HG02981 (cell line): ENCODE results near the gene KRT84.

Experiments used
- ATAC-seq: cut with Tn5 transposase; IDR thresholded peaks from one replicate; pipeline ENCODE4 v1.9.1; 2021; ENCODE audit warnings: mild to moderate bottlenecking, moderate library complexity; ENCODE audit not compliant: unreplicated experiment

Gene KRT84

DNA sequence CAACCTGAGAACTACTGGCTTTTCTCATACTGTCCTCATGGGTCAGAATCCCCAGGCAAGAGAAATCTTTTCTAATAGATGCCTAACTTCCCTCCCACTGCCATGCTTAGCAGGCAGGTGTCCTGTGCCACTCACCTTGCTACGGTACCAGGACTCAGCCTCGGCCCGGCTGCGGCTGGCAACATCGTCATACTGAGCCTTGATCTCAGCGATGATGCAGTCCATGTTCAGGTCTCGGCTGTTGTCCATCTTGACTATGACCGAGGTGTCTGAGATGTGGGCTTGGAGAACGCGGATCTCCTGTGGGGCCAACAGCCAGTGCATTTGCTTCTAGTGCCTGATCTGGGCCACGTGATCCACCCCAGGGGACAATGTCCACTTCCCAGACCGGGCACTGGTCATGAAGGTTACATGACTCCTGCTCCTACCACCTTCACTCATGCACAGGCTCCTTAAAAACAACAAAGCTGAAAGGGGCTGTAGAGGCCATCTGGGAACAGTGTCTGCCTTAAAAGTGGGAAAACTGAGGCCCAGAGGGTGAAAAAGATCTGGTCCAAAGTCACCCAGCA is 22.3 kb downstream of the KRT84 start:
- ATAC-seq = no peak

DNA sequence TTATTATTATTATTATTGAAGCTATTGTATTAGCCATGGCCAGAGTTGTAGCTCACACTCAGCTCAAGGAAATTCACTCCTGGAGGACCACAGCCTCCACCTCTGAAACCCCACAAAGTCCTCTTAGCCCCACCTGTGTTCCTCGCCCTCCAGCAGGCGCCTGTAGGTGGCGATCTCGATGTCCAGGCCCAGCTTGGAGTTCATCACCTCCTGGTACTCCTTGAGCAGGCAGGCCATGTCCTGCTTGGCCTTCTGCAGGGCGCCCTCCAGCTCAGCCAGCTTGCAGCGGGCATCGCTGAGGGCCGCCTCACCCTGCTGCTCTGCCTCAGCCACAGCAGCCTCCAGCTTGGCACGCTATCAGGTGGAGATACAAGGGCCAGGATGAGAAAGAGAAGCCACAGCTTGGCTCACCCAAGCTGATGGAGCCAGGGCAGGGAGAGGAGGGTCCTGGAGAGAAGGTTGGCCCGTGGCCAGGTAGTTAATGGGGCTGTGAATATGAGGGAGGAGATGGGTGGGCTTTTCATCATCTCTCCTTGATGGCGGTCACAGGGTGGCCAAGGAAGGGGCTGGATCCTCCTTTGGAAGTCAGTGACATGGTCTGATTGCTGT is 23.2 kb downstream of the KRT84 start:
- no peak for ATAC-seq

DNA sequence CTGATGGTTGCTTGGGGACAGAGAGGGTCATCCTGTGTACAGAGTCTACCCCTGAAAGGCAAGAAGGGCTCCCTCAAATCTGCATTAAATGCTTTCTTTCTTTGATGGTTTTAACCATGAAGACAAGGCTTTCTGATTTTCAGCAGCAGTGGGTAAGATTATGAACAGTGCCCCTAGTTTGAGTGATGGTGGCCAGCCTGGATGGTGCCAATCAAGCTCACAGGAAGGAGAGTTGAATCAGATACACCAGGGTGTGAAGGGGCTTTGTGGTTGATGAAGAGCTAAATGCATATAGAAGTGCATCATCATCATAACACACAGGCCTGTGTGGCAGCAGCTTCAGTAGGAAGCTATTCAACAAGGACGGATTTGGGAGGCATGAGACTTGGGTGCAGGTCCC is 23.9 kb downstream of the KRT84 start:
- no peak for ATAC-seq

DNA sequence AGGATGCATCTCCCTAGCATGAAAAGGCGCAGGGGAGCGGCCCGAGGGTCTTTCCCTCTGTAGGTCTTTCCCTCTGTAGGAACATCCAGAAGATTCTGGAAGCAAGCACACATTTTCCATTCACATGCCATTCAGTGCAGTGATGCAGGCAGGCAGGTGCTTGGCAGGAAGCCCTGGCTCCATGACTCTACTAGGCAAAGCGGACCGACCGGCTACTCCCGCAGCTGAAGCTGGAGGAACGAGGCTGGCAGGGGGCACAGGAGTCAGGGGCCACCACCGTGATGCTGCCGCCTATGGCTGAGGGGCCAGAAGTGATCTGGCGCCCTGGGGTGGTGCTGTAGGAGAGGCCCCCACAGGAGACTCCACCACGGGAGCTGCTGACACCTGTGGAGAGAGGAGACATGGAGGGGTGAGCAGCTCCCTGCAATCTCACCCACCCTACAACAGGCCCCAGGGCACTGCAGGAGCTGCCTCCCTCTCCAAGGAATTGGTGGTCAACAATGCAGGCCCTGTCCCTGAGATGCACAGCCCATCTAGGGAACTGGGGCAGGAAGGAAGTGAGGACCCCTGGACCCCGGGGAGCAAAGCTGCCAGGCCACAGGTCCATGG is 24.7 kb downstream of the KRT84 start:
- no peak for ATAC-seq

DNA sequence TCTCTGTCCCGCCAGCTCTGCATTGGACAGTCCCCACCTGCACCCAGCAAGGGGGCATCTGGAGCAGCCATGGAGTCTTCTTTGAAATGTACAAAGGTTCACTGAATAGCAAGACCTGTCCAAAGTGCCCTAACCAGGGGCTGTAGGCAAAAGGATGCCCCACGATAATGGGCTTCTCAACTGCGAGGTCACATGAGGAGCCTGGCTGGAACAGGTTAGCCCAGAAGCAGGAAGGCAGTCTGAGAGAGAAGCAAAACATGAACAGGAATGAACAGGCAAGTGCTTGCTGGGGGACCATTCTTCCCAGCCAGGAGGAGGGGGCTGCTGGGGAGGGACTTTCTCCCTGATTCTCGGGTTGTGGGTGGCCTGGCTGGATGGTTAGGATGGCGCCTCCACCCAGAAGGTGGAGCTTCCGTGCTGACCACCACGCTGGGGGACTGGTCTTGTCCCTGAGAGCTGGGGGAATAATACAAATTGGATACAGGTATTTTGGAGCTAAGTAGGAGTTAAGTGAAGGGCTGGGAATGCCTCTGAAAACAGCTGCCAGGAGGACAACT is 25.3 kb downstream of the KRT84 start:
- ATAC-seq = no peak

DNA sequence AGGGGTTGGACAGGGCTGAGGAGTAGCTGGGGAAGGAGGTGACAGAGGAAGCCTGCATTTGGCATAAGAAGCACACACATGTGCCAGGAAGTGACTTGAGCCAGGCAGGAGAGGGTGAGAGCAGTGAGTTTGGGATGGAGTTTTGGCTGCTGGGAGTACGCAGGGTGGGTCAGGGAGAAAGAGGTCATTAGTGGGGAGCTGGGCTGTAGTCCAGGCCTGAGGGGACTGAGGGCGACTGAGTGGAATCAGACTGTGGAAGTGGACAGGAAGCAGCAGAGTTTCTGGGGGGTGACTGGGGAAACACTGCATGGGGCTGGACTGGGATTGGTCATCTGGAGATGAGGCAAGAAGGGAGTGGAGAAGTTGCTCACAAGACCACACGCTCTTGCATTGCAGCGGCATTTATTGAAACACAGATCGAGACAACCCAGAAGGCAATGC is 25.8 kb downstream of the KRT84 start:
- no peak for ATAC-seq

DNA sequence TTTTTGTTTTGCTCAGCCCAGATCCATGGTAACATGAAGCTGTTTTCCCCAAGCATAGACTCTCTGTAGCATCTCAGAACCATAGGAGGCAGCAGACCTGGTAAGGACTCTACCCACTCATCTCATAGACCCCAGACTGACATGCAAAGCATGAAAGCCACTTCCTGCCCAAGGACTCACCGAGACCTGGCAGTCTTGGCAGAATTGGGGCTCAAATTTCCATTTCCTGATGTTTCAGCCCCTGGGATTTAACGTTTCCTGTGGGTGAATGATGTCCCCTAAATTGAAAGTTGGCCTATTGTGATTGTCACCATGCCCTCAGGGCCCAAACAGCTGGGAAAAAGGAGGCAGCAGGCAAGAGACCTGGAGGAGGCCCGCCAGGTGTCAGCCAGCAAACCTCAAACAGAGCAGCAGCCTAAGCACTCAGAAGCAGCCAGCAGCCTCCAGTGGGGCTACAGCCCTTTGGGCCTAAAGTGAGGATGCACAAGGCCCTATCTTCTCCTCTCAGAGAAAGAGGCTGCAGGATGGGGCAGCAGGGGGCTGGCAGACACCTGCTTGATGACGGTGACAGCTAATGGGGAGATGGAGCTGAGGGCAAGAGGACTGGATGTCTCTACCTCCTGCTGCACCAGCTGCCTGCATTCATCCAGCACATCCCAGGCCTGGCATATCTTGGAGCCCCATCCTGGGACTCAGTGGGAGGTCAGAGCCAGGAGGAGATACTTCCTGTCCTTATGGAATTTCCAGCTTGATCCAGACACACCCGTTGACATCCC is 26.7 kb downstream of the KRT84 start:
- peak; percentile 96 for ATAC-seq

DNA sequence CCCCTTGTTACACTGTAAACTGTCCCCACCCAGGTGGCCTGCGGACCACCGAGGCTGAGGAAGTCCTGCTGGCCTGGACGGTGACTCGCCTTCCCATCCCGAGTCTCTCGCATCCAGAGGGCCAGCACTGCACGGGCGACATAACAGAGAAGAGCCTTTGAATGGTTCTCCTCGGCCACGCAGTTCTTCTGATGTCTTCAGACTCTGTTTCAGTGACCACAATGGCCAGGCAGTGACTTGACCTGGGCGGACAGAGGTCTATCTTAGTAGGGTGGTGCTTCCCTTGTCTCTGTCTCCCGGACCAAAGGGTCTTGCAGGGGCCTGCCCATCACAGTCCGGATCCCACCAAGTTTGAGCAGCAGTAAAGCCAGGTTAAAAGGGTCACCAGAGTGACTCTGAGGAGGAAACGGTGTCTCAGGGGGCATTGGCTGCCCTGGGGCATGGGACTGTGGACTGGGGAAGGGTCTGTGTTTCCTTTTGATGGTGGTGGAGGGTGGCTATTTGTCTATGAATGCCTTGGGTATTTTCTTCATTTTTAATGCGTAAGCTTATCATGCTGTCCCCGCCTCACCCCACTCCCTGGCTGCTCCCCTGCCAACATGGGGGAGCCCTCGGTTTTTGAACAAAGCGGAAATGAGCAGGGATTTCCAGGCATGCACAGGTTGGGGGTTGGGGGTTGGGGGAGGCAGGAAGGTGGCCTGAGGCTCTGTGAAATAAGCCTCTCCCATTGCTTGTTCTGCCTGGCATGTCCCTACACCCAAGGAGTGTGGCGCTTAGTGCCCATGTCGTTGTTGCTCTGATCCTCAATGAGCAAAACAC is 28.5 kb downstream of the KRT84 start:
- ATAC-seq = no peak

DNA sequence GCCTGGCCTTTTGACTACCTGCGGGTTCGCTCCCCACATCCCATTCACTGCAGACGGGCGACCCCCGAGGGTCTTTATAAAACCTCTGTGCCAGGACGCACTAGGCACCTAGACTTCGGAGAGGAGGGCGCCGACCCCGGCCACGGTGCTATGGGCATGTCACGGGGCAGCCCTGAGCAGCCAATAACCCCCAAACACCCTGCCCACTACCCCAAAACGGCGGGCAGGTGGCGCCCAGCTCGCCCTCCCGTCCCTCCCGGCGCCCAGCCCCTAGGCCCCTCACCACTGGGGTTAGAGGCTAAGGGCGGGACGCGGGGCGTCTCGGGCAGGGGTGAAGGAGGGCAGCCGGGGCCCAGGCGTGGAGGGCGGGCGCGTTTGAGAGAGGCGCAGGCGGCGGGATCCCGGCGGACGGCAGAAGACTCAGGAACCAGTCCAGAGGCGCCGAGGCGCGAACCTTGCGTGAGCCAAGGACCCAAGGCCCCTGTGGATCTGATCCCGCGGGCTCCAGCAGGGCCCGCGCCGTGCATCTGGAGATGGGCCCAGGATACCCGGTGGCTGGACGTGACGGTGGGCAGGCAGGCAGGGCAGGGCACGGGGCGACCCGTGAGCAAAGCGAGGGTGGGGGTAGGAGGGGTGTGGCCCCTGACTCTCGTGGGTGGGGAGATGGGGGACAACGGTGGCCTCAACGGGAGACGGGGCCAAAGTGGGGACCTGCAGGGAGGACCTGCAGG is 29.3 kb downstream of the KRT84 start:
- ATAC-seq = no peak

DNA sequence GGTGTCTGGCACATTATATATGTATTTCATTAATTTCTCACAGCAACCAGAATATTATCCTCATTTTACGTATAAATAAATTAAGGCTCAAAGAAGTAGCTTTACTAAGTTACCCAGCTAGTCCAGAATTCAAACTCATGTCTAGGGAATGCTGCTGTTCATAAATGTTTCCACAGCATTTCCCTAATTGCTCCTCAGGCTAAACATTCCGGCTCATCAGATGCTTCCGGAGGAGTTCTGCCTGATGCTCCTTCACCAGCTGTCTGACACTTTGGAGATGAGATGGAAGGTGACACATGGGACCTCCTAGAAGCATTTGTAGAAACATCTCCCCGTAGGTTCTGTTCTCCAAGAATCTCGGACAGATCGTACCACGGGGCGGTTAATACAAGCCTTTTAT is 30.3 kb downstream of the KRT84 start:
- ATAC-seq = no peak

DNA sequence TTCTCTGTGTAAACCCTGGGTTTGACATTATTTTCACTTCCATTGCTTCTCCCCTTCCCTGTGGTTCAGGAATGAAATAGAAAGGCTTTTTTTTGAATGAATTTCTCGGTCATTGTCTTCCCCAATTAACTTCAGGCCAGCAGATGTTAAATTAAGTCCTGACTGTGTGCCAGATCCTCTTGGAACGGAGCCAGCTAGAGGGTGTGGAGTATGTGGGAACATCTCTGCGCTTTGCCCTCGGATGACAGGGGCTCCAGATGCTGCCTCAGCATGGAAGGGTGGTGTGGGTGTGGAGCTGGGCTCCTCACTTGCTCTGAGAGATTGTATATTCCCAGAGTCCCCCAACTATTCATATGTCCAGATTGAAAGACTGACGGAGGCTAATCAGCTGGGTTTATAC is 31.3 kb downstream of the KRT84 start:
- no peak for ATAC-seq

DNA sequence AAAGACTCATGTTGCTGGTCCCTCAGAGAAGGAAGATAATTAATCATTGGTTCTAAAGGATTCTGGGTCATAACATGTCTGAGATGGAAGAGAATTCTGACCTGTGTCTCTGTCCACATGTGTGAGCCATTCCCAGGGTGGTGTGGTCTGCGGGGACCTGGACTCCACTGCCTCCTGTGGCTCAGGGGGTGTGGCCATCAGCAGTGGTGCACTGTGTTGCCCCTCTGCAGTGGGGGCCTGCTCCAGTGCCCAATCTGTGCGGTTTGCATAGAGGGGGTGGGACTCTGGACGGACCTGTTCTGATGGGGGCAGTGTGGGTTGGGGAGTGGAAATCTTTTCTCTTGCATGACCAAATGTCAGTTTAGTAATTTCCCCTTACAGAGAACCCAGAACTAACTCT is 31.7 kb downstream of the KRT84 start:
- no peak for ATAC-seq

DNA sequence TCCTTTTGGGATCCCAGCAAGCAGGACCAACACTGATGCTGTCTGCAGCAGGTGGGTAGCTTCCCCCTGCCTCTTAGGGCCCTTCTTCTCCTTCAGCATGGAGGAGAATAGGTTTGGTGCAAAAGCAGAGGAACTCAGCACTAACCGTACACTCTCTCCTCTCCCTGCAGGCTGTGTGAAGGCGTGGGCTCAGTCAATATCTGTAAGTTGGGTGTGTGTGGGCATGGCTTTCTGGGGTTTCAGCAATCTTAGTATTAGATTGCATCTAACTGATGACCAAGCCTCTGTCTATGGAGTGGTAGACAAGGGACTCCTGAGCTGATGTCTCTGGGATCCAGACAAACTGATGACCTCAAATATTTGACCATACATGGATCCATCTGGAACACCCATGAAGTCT is 32.5 kb downstream of the KRT84 start:
- no peak for ATAC-seq

DNA sequence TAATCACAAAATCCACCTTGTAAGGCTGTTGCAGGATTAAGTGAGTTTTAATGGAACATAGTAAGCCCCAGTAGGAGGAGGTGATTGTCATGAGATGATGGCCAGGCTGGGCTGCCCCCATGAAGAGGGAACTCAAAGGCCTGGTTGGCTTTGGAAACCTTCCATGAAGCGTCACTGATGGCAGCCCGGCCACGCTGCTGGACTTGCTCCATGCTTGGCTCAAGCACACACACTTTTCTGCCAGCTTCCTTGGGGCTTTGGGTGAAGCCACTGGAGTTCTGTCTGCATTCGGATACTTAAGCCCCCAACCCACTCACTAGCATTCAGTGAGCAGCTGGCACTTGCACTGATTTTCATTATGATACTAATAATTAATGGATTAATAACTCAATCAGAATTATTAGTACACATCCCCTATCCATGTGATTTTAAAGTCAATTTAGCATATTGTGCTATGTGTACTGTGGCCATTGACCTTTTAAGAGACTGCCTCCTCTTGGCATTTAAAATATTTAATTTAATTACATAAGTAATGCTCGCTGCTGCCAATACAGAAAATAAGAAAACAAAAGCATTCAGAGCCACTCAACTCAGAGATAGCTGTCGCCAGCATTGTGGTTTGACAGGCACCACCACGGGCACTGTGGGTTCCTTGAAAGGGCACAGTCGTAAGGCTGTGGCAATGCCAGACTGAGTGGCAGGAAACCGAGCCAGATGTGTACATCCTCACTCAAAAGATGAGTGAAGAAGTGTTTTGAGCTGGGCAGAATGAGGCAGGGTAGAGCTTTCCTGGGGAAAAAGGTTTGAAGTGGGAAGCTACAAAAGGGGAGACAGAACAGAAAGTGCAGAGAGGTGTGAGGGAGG is 34.0 kb downstream of the KRT84 start:
- no peak for ATAC-seq

DNA sequence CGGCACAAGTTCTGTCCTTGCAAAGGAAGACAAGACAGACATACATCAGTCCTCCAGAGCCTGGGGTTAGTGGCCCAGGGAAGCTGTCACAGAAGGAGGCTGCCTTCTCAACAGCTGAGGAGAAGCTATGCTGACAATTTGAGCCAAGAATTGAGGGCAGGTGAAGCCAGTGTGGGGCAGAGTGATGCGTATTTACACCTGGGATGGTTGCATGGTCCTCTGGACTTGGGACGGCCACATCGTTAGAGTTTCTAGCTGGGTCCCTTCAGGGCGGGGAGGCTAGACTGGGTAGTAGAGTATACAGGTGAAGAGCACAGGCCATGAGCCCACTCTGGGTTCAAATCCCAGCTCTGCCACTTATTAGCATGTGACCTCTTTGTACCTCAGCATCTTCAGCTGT is 34.7 kb downstream of the KRT84 start:
- no peak for ATAC-seq

DNA sequence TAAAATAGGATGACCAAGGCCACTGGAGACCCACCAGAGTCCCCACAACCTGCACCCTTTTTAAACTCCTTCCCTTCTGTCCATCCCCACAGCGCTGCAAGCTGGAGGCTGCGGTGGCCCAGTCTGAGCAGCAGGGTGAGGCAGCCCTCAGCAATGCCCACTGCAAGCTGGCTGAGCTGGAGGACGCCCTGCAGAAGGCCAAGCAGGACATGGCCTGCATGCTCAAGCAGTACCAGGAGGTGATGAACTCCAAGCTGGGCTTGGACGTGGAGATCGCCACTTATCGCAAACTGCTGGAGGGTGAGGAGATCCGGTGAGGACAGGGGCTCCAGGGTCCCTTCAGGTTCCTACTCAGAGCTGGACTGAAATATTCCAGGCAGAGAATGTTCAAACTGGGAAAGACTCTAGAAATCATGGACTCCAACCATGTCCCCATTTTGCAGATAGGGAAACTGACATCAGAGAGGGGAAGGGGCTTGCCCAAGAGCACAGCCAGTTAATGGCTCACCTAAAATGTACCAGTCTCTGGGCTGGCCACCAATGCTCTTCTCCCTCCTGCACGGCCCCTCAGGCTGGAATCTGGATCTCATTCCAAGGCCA is 35.3 kb downstream of the KRT84 start:
- no peak for ATAC-seq

DNA sequence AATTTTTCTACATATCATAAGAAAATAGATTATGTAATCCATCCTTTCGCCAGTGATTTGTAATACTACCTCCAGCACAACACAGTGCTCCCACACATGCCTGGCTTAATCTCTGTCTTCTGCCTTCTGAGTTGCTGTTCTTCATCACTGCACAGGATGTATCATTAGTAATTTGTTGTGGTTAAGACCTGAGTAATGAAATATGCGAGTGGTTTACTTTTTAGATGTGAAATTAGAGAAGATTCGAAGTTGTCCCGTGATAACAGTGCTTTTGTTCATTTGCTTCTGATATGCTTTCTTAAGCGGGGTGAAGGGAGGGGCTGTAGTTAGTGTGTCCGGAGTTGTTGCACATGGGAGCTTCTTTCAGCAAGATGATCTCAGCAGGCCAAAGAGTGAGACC is 36.3 kb downstream of the KRT84 start:
- ATAC-seq = no peak

DNA sequence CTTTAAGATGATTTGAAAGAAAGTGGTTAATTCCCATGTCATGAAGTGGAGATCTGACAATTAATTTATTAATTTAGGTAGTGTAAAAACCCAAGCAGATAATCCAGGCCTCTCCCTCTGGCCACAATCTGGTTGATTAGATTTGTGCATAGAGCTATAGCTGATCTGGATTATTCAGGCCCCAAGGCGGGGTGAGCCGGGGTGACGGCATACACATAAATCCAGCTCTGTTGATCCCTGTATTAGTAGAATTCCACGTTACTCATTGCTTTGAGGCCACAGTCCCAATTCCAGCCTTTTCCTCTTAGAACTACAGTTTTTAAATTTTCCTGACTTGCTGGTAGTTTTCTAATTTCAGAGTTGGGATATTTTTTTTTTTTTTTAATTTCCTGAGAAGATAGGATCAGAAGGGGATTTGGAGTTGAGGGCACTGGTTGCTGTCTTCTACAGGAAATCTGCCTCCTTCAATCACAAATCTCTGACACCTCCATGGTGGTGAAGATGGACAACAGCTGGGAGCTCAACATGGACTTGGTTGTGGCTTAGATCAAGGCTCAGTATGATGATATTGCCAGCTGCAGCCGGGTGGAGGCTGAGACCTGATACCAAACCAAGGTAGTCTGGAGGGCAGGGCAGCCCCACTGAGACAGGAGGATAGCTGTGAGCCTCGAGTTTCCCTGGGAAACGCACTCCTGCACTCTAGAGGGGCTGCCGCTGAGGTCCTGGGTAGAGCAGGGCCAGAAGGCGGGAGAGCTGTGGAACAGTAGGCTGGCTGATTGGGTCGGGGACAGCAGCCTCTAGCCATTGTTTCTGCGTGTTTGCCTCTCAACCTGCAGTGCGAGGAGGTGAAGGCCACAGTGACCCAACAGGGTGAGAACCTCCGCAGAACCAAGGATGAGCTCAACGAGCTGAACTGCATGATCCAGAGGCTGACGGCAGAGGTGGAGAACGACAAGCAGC is 37.6 kb downstream of the KRT84 start:
- ATAC-seq = no peak
